HepG2 (cell line): ENCODE measurements around the gene RTN1. TPM values are rescaled to one million over a fixed set of nuclear protein-coding genes. Genes with fewer than 3 reads are reported as not detected.

ENCODE experiments used
- ATAC-seq: fragments of 200-7000 bp; cut with Tn5 transposase; 3 replicates; pipeline ENCODE4 v1.9.1; 2020; ENCODE audit warnings: mild to moderate bottlenecking, moderate library complexity
- BruUV-seq: library from RNA; stranded (reverse); fragments of 400-500 nt; replicated peaks from 2 replicates; lab custom pipeline; 2021; lab: Mats Ljungman, UMichigan
- CTCF ChIA-PET: fragments of 300-600 bp; formaldehyde crosslinking; extraction: SDS; loops from one replicate; lab custom pipeline; 2021; ENCODE audit warnings: low total read pairs, inconsistent platforms, low intra/inter-chr PET ratio; lab: Yijun Ruan, JAX
- POLR2A ChIA-PET: fragments of 350-600 bp; sonication (Branson Sonifier 250); formaldehyde crosslinking; loops from one replicate; lab custom pipeline; 2020; ENCODE audit warnings: antibody characterized with exemption, inconsistent platforms; lab: Yijun Ruan, JAX
- DNase-seq: peaks from one replicate; pipeline ENCODE4 v3.0.0-alpha.2; 2015; ENCODE audit warnings: low spot score
- FAIRE-seq: peaks from 3 replicates; lab custom pipeline; 2011; peaks lifted over from hg19 to GRCh38; lab: Jason Lieb, UNC
- H2AFZ ChIP-seq: one replicate; pipeline ENCODE4 v1.6.1; 2011; ENCODE audit warnings: low read length, inconsistent platforms
- H3K27ac ChIP-seq: fragments of 300-600 bp; 3 replicates; pipeline ENCODE4 v1.8.0; 2011; ENCODE audit warnings: mixed run types, mild to moderate bottlenecking, mixed read lengths, low read length, inconsistent platforms; ENCODE audit not compliant: insufficient read depth; ENCODE audit errors: extremely low read length
- H3K27me3 ChIP-seq, 2 experiments: fragments of 200-600 bp in 1 of 2; 2 replicates in 1 of 2; 3 replicates in 1 of 2; pipeline versions ENCODE4 v1.6.0 to v1.8.0; 2011; ENCODE audit warnings: low read length in 2 of 2, mild to moderate bottlenecking in 2 of 2, moderate library complexity in 2 of 2, inconsistent platforms in 1 of 2; ENCODE audit not compliant: insufficient read depth in 2 of 2, control insufficient read depth in 1 of 2
- H3K36me3 ChIP-seq, 2 experiments: fragments of 200-600 bp in 1 of 2; replicated peaks in 1 of 2; 2 replicates in 1 of 2; 3 replicates in 1 of 2; pipeline versions ENCODE4 v1.5.1 to v1.8.0; 2011; ENCODE audit warnings: low read length in 2 of 2, inconsistent platforms in 1 of 2; ENCODE audit not compliant: insufficient read depth in 2 of 2, control insufficient read depth in 1 of 2
- H3K4me1 ChIP-seq: 2 replicates; pipeline ENCODE4 v1.5.1; 2012; ENCODE audit warnings: low read length, inconsistent platforms; ENCODE audit not compliant: insufficient read depth
- H3K4me2 ChIP-seq: 2 replicates; pipeline ENCODE4 v1.6.0; 2011; ENCODE audit warnings: low read depth, low read length, inconsistent platforms
- H3K4me3 ChIP-seq, 3 experiments: fragments of 200-600 bp in 1 of 3; sonication (generic), shearing (Covaris generic) in 1 of 3; replicated peaks in 1 of 3; 2 replicates each; pipeline ENCODE4 v1.5.1; 2011 to 2016; ENCODE audit warnings: low read length in 3 of 3, inconsistent platforms in 2 of 3, low read depth in 2 of 3, mild to moderate bottlenecking in 2 of 3, control low read depth in 1 of 3, mixed read lengths in 1 of 3; ENCODE audit not compliant: insufficient read depth in 1 of 3
- H3K79me2 ChIP-seq: one replicate; pipeline ENCODE4 v1.6.1; 2011; ENCODE audit warnings: low read length, inconsistent platforms; ENCODE audit not compliant: insufficient read depth
- H3K9ac ChIP-seq: 2 replicates; pipeline ENCODE4 v1.6.0; 2011; ENCODE audit warnings: mild to moderate bottlenecking, low read depth, low read length, inconsistent platforms; ENCODE audit not compliant: insufficient read depth
- H3K9me3 ChIP-seq: 2 replicates; pipeline ENCODE4 v1.5.1; 2012; ENCODE audit warnings: mild to moderate bottlenecking, low read length
- H4K20me1 ChIP-seq: 2 replicates; pipeline ENCODE4 v1.6.0; 2011; ENCODE audit warnings: inconsistent platforms, mild to moderate bottlenecking, low read length, moderate library complexity; ENCODE audit not compliant: insufficient read depth
- CCAR2 ChIP-seq: fragments of 200-400 bp; formaldehyde crosslinking; optimal IDR thresholded peaks from 2 replicates; pipeline ENCODE3; 2018; ENCODE audit warnings: low read depth, mild to moderate bottlenecking, low read length, moderate library complexity
- FOXO1 ChIP-seq: sonication (generic); formaldehyde crosslinking; IDR thresholded peaks from 2 replicates; pipeline ENCODE4 v1.4.0; 2020; ENCODE audit warnings: missing genetic modification reagents
- KLF11 ChIP-seq: IDR thresholded peaks from 2 replicates; pipeline ENCODE4 v1.6.1; 2016; ENCODE audit warnings: missing compliant biosample characterization
- MED1 ChIP-seq: sonication (generic); formaldehyde crosslinking; IDR thresholded peaks from 2 replicates; pipeline ENCODE4 v1.4.0; 2020; ENCODE audit warnings: missing genetic modification reagents
- MEIS2 ChIP-seq: sonication (generic); formaldehyde crosslinking; IDR thresholded peaks from 2 replicates; pipeline ENCODE4 v1.9.0; 2021; ENCODE audit warnings: mild to moderate bottlenecking, missing genetic modification reagents
- NAIF1 ChIP-seq: sonication (generic); formaldehyde crosslinking; IDR thresholded peaks from 2 replicates; pipeline ENCODE4 v1.5.0; 2020; ENCODE audit warnings: mild to moderate bottlenecking, missing genetic modification reagents, borderline replicate concordance
- NFE2L1 ChIP-seq: sonication (generic); formaldehyde crosslinking; IDR thresholded peaks from 2 replicates; pipeline ENCODE4 v1.4.0; 2020; ENCODE audit warnings: missing genetic modification reagents, mild to moderate bottlenecking, borderline replicate concordance
- SPEN ChIP-seq: sonication (generic); formaldehyde crosslinking; IDR thresholded peaks from 2 replicates; pipeline ENCODE4 v1.5.1; 2020; ENCODE audit warnings: low read depth, mild to moderate bottlenecking, missing genetic modification reagents
- ZBTB1 ChIP-seq: sonication (generic); formaldehyde crosslinking; IDR thresholded peaks from 2 replicates; pipeline ENCODE4 v1.4.0; 2020; ENCODE audit warnings: missing genetic modification reagents, borderline replicate concordance
- ZBTB10 ChIP-seq: sonication (generic); formaldehyde crosslinking; IDR thresholded peaks from 2 replicates; pipeline ENCODE4 v1.4.0; 2020; ENCODE audit warnings: missing genetic modification reagents, borderline replicate concordance
- ZBTB26 ChIP-seq: IDR thresholded peaks from 2 replicates; pipeline ENCODE4 v1.6.1; 2016; ENCODE audit warnings: missing compliant biosample characterization, missing genetic modification reagents, borderline replicate concordance
- ZNF274 ChIP-seq: sonication (generic); formaldehyde crosslinking; IDR thresholded peaks from 2 replicates; pipeline ENCODE4 v1.5.1; 2020; ENCODE audit warnings: mild to moderate bottlenecking, missing genetic modification reagents
- ZNF546 ChIP-seq: sonication (generic); formaldehyde crosslinking; conservative IDR thresholded peaks from 2 replicates; pipeline ENCODE4 v1.8.1; 2023; ENCODE audit warnings: mild to moderate bottlenecking, missing genetic modification reagents
- ZNF777 ChIP-seq: sonication (generic); formaldehyde crosslinking; IDR thresholded peaks from 2 replicates; pipeline ENCODE4 v1.4.0; 2020; ENCODE audit warnings: missing genetic modification reagents
- WGBS: methylation state at CpG from one replicate; pipeline ENCODE4 v1.1.6; 2017; ENCODE audit warnings: low lambda C conversion rate; 5-methylcytosine and 5-hydroxymethylcytosine counted together
- in situ Hi-C: cut with HindIII; loops from 2 replicates; pipeline ENCODE4 v1.10.0; 2017; ENCODE audit warnings: low pct_unique_long_range_greater_than_20kb; ENCODE audit not compliant: extremely low pct_ligation_motif_present
- intact Hi-C: fragments of 100-400 bp; cut with micrococcal nuclease; formaldehyde crosslinking; loops from one replicate; pipeline ENCODE4 v1.10.0; 2022; ENCODE audit not compliant: unreplicated experiment
- polyA plus RNA-seq, 8 experiments: library from polyadenylated mRNA; depleted of rRNA in 3 of 8; stranded (reverse) in 7 of 8; unstranded in 1 of 8; fragments of >200 nt; fragmentation: Illumina TruSeq in 4 of 8; extraction: Trizol in 4 of 8; gene quantifications; 2 replicates each; pipeline versions ENCODE4 v1.2.1 to v1.2.3, GENCODE V29; 2011 to 2016; ENCODE audit warnings: low read depth in 4 of 8, missing spikeins in 1 of 8, mixed read lengths in 1 of 8; ENCODE audit not compliant: insufficient read depth in 1 of 8
- total RNA-seq, 5 experiments: library from RNA; depleted of rRNA; stranded (reverse); fragments of >200 nt; fragmentation: Illumina TruSeq; extraction: Trizol; gene quantifications; 2 replicates each; pipeline ENCODE4 v1.2.3, GENCODE V29; 2016; ENCODE audit warnings: low read depth in 1 of 5

Gene RTN1
- total and polyA plus RNA-seq, 2 of the 13 experiments (the other 11 are each of a cell fraction or from before 2014, with no cell fraction given), result 0.04 to 0.18 TPM

- ATAC-seq (no peak), DNase-seq (no peak), FAIRE-seq (no peak)
- CTCF ChIA-PET, result no interaction called here
- Histone ChIP-seq H3K27me3 (no peaks in the 10 kb centered on the region), H3K36me3 (no peaks in the 10 kb centered on the region), H3K4me1 (no peaks in the 10 kb centered on the region), H2AFZ (no peak overlapping the region), H4K20me1 (no peaks in the 10 kb centered on the region), H3K27ac (no peak overlapping the region), H3K4me2 (no peak overlapping the region), H3K79me2 (no peaks in the 10 kb centered on the region), H3K9ac (no peak overlapping the region), H3K9me3 (peaks cover 5% of the 10 kb centered on the region; the same call in 1 of the 2 replicates), H3K4me3 (no peak overlapping the region)
- in situ Hi-C loops, result loop anchor here (10.0 kb wide), 1 partner anchor 276 kb away; no protein-coding TSS in a partner anchor
- no TSS peak for BruUV-seq
- 8% methylated on average over 4 of the region's 4 CpGs for WGBS
- POLR2A ChIA-PET, result no interaction called here
- TF ChIP-seq ZBTB10 (CRISPR knock-in tag) (no peak), NAIF1 (CRISPR knock-in tag) (no peak), ZBTB1 (CRISPR knock-in tag) (no peak), ZNF274 (CRISPR knock-in tag) (no peak), FOXO1 (CRISPR knock-in tag) (no peak), NFE2L1 (CRISPR knock-in tag) (no peak), ZBTB26 (CRISPR knock-in tag) (no peak), ZNF546 (CRISPR knock-in tag) (no peak), ZNF777 (no peak), KLF11 (no peak), CCAR2 (no peak), SPEN (no peak), MEIS2 (CRISPR knock-in tag) (no peak), MED1 (CRISPR knock-in tag) (no peak)
- intact Hi-C loops, result no loop called here
Measured at GRCh38 chr14:59638885-59639284, 231.7 kb downstream of the RTN1 start.
